ENCODE data around the gene CMIP.
"Not testable (repeated sequence)": the region's sequence is repeated elsewhere in the genome, so short reads cannot be mapped to it uniquely, and the experiment has no call there.

The CMIP gene

DNA sequence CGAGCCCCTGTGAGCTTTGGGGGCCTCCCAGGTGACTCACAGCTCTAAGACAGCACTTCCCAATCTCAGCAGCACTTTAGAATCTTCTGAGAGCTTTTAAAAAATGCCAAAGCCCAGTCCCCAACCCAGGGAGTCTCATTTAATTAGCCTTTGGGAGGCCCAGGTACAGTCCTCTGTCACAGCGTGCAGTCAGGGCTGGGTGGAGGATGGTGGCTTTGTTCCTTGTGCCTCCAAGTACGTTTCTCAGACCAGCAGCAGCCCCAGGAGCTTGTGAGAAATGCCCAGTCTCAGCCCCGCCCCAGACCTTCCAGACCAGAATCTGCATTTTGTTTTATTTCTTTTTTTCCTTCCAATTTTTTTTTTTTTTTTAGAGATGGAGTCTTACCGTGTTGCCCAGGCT lies 27.4 kb upstream of the CMIP start:
- TF ChIP-seq, protein P1, sequence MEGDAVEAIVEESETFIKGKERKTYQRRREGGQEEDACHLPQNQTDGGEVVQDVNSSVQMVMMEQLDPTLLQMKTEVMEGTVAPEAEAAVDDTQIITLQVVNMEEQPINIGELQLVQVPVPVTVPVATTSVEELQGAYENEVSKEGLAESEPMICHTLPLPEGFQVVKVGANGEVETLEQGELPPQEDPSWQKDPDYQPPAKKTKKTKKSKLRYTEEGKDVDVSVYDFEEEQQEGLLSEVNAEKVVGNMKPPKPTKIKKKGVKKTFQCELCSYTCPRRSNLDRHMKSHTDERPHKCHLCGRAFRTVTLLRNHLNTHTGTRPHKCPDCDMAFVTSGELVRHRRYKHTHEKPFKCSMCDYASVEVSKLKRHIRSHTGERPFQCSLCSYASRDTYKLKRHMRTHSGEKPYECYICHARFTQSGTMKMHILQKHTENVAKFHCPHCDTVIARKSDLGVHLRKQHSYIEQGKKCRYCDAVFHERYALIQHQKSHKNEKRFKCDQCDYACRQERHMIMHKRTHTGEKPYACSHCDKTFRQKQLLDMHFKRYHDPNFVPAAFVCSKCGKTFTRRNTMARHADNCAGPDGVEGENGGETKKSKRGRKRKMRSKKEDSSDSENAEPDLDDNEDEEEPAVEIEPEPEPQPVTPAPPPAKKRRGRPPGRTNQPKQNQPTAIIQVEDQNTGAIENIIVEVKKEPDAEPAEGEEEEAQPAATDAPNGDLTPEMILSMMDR (IDR thresholded peaks at IDR 0.05; ENCODE audit: borderline replicate concordance, extremely low read depth, low read length, poor library complexity, severe bottlenecking): no peak
- TF ChIP-seq EZH2 (IDR thresholded peaks at IDR 0.05; ENCODE audit: borderline replicate concordance, low read depth, low read length, severe bottlenecking): no peak
- H2AFZ ChIP-seq (ENCODE audit: low read depth, low read length): no peak overlapping the region

DNA sequence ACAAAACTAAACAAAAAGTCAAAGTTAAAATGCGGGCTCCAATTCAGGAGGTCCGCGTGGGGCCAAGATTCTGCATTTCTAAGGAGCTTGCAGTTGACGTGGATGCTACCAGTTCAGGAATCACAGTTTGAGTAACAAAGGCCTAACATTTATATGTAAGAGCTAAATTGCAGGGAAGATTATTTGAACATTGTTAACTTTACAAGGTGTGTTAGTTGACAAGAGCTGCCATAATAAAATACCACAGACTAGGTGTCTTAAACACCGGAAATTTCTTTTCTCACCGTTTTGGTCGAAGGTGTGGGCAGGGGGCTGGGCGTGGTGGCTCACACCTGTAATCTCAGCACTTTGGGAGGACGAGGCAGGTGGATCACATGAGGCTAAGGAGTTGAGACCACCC lies 24.8 kb upstream of the CMIP start:
- H3K4me2 ChIP-seq (ENCODE audit: insufficient read depth, low read length): no peak overlapping the region
- no peak for TF ChIP-seq EZH2 (IDR thresholded peaks at IDR 0.05; ENCODE audit: borderline replicate concordance, low read depth, low read length, severe bottlenecking)
- TF ChIP-seq, protein P1 (IDR thresholded peaks at IDR 0.05; ENCODE audit: borderline replicate concordance, extremely low read depth, low read length, poor library complexity, severe bottlenecking): no peak
- no peak overlapping the region for H3K9ac ChIP-seq (ENCODE audit: low read depth, low read length)
- H4K20me1 ChIP-seq (ENCODE audit: insufficient read depth, low read length): no peaks in the 10 kb centered on the region
- DNase-seq: no peak
- H3K4me3 ChIP-seq (ENCODE audit: low read depth in 1 of 2, low read length in 2 of 2): no peak overlapping the region
- H3K36me3 ChIP-seq (ENCODE audit: insufficient read depth, low read length): no peaks in the 10 kb centered on the region
- ATAC-seq (ENCODE audit: insufficient read depth, low read depth): no peak
- H3K27ac ChIP-seq (ENCODE audit: low read length): no peak overlapping the region
- peaks cover 4% of the 10 kb centered on the region for H3K4me1 ChIP-seq (ENCODE audit: insufficient read depth, low read length)
- no peaks in the 10 kb centered on the region for H3K27me3 ChIP-seq (ENCODE audit: insufficient read depth, low read length, poor library complexity)
- H3K79me2 ChIP-seq (ENCODE audit: insufficient read depth, low read length): no peaks in the 10 kb centered on the region
- no peaks in the 10 kb centered on the region for H3K9me3 ChIP-seq (ENCODE audit: insufficient read depth, low read length, severe bottlenecking)
- no peak overlapping the region for H2AFZ ChIP-seq (ENCODE audit: low read depth, low read length)

More for the DNA sequence above, 27.4 kb upstream of the CMIP start:
- Histone ChIP-seq H4K20me1 (ENCODE audit: insufficient read depth, low read length) (no peaks in the 10 kb centered on the region), H3K79me2 (ENCODE audit: insufficient read depth, low read length) (no peaks in the 10 kb centered on the region), H3K9me3 (ENCODE audit: insufficient read depth, low read length, severe bottlenecking) (no peaks in the 10 kb centered on the region), H3K4me2 (ENCODE audit: insufficient read depth, low read length) (no peak overlapping the region), H3K9ac (ENCODE audit: low read depth, low read length) (no peak overlapping the region), H3K27ac (ENCODE audit: low read length) (no peak overlapping the region), H3K27me3 (ENCODE audit: insufficient read depth, low read length, poor library complexity) (no peaks in the 10 kb centered on the region), H3K4me3 (ENCODE audit: low read depth in 1 of 2, low read length in 2 of 2) (no peak overlapping the region), H3K4me1 (ENCODE audit: insufficient read depth, low read length) (no peaks in the 10 kb centered on the region), H3K36me3 (ENCODE audit: insufficient read depth, low read length) (no peaks in the 10 kb centered on the region)
- ATAC-seq (ENCODE audit: insufficient read depth, low read depth) (no peak), DNase-seq (no peak)

DNA sequence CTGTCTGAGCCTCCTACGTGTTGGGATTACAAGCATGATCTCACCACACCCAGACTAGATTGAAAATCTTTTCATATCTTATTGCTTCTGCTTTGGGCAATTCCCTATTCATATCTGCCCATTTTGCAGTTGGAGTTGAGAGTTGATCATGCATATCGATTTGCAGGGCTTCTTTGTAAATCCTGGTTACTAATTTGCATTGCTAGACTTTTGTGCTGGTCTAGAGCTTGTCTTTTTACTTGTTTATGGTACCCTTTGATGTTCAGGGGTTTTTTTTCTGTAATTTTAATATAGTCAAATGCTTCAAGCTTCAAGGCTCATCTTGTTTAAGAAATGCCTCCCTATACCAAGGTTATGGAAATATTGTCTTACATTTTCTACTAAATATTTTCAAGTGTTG lies 23.5 kb upstream of the CMIP start:
- TF ChIP-seq, protein P1 (IDR thresholded peaks at IDR 0.05; ENCODE audit: borderline replicate concordance, extremely low read depth, low read length, poor library complexity, severe bottlenecking): no peak
- TF ChIP-seq EZH2 (IDR thresholded peaks at IDR 0.05; ENCODE audit: borderline replicate concordance, low read depth, low read length, severe bottlenecking): no peak
- H3K9ac ChIP-seq (ENCODE audit: low read depth, low read length): no peak overlapping the region
- H3K36me3 ChIP-seq (ENCODE audit: insufficient read depth, low read length): no peaks in the 10 kb centered on the region
- H3K4me2 ChIP-seq (ENCODE audit: insufficient read depth, low read length): no peak overlapping the region
- no peaks in the 10 kb centered on the region for H4K20me1 ChIP-seq (ENCODE audit: insufficient read depth, low read length)
- DNase-seq: no peak
- H3K27ac ChIP-seq (ENCODE audit: low read length): no peak overlapping the region
- no peak overlapping the region for H3K4me3 ChIP-seq (ENCODE audit: low read depth in 1 of 2, low read length in 2 of 2)
- no peak overlapping the region for H2AFZ ChIP-seq (ENCODE audit: low read depth, low read length)
- no peaks in the 10 kb centered on the region for H3K79me2 ChIP-seq (ENCODE audit: insufficient read depth, low read length)
- ATAC-seq (ENCODE audit: insufficient read depth, low read depth): no peak
- no peaks in the 10 kb centered on the region for H3K27me3 ChIP-seq (ENCODE audit: insufficient read depth, low read length, poor library complexity)
- H3K4me1 ChIP-seq (ENCODE audit: insufficient read depth, low read length): peaks cover 9% of the 10 kb centered on the region
- no peaks in the 10 kb centered on the region for H3K9me3 ChIP-seq (ENCODE audit: insufficient read depth, low read length, severe bottlenecking)

DNA sequence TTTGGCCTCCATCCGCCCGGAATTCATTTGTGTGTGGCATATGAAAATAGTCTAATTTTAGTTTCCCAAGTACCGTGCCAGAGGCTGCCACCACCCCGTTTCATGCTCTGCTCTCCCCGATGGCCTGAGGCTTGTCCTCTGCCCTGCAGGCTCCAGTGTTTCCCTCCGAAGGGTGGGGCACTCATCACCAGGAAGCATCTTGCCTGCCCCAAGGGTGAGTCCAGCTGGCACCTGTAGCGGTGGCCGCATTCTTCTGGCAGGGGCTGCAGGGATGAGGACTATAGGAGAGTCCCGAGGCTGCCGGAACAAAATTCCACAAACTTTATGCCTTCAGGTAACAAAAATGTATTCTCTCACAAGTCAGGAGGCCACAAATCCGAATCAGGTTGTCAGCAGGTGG lies 23.1 kb upstream of the CMIP start:
- ATAC-seq (ENCODE audit: insufficient read depth, low read depth) (no peak), DNase-seq (no peak)
- Histone ChIP-seq H2AFZ (ENCODE audit: low read depth, low read length) (no peak overlapping the region), H3K27me3 (ENCODE audit: insufficient read depth, low read length, poor library complexity) (no peaks in the 10 kb centered on the region), H3K4me2 (ENCODE audit: insufficient read depth, low read length) (no peak overlapping the region), H3K36me3 (ENCODE audit: insufficient read depth, low read length) (no peaks in the 10 kb centered on the region), H3K4me3 (ENCODE audit: low read depth in 1 of 2, low read length in 2 of 2) (no peak overlapping the region), H4K20me1 (ENCODE audit: insufficient read depth, low read length) (no peaks in the 10 kb centered on the region), H3K79me2 (ENCODE audit: insufficient read depth, low read length) (no peaks in the 10 kb centered on the region), H3K4me1 (ENCODE audit: insufficient read depth, low read length) (peaks cover 9% of the 10 kb centered on the region), H3K9me3 (ENCODE audit: insufficient read depth, low read length, severe bottlenecking) (no peaks in the 10 kb centered on the region), H3K9ac (ENCODE audit: low read depth, low read length) (no peak overlapping the region), H3K27ac (ENCODE audit: low read length) (no peak overlapping the region)
- TF ChIP-seq, protein P1 (IDR thresholded peaks at IDR 0.05; ENCODE audit: borderline replicate concordance, extremely low read depth, low read length, poor library complexity, severe bottlenecking): no peak
- no peak for TF ChIP-seq EZH2 (IDR thresholded peaks at IDR 0.05; ENCODE audit: borderline replicate concordance, low read depth, low read length, severe bottlenecking)

DNA sequence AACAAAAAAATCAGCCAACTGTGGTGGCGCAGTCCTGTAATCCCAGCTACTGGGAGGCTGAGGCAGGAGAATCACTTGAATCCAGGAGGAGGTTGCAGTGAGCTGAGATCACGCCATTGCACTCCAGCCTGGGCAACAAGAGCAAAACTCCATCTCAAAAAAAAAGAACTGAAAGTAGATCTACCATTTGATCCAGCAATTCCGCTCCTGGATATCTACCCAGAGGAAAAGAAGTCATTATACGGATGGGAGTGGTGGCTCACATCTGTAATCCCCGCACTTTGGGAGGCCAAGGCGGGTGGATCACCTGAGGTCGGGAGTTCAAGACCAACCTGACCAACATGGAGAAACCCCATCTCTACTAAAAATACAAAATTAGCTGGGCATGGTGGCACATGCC lies 22.5 kb upstream of the CMIP start:
- not testable (repeated sequence) for H3K4me1 ChIP-seq (ENCODE audit: insufficient read depth, low read length); DNase-seq

More for the DNA sequence above, 22.5 kb upstream of the CMIP start:
- not testable (repeated sequence) for H3K9ac ChIP-seq (ENCODE audit: low read depth, low read length); H4K20me1 ChIP-seq (ENCODE audit: insufficient read depth, low read length); ATAC-seq (ENCODE audit: insufficient read depth, low read depth); H3K79me2 ChIP-seq (ENCODE audit: insufficient read depth, low read length); H3K4me3 ChIP-seq (ENCODE audit: low read depth in 1 of 2, low read length in 2 of 2); H3K36me3 ChIP-seq (ENCODE audit: insufficient read depth, low read length); H2AFZ ChIP-seq (ENCODE audit: low read depth, low read length); H3K9me3 ChIP-seq (ENCODE audit: insufficient read depth, low read length, severe bottlenecking); H3K27ac ChIP-seq (ENCODE audit: low read length); H3K27me3 ChIP-seq (ENCODE audit: insufficient read depth, low read length, poor library complexity); H3K4me2 ChIP-seq (ENCODE audit: insufficient read depth, low read length)
